CD4-positive, alpha-beta memory T cell (primary cell): ENCODE data around the gene SPINK7. TPM values are rescaled to one million over a fixed set of nuclear protein-coding genes. Genes with fewer than 3 reads are reported as not detected.
"Not testable (repeated sequence)": the region's sequence is repeated elsewhere in the genome, so short reads cannot be mapped to it uniquely, and the experiment has no call there.

Source experiments
- CTCF ChIA-PET: fragments of 350-600 bp; sonication (Branson Sonifier 250); formaldehyde crosslinking; loops from one replicate; lab custom pipeline; 2021; ENCODE audit warnings: inconsistent platforms; ENCODE audit not compliant: partially characterized antibody; lab: Charles Lee
- POLR2A ChIA-PET: fragments of 350-600 bp; sonication (Branson Sonifier 250); formaldehyde crosslinking; loops from one replicate; lab custom pipeline; 2021; ENCODE audit not compliant: partially characterized antibody; lab: Charles Lee
- DNase-seq, 5 donors: peaks; one replicate each; pipeline versions ENCODE4 v3.0.0 to v3.0.0-alpha.2; 2020 to 2022; ENCODE audit warnings: mixed read lengths in 1 of 5
- H3K27ac ChIP-seq: one replicate; pipeline ENCODE4 v1.7.0; 2013; ENCODE audit warnings: low read depth, low read length
- H3K27me3 ChIP-seq: 2 replicates; pipeline ENCODE4 v1.7.0; 2013; ENCODE audit warnings: mild to moderate bottlenecking, low read length, moderate library complexity; ENCODE audit not compliant: insufficient read depth
- H3K36me3 ChIP-seq: 2 replicates; pipeline ENCODE4 v1.7.0; 2013; ENCODE audit warnings: mild to moderate bottlenecking, low read length, moderate library complexity; ENCODE audit not compliant: insufficient read depth
- H3K4me1 ChIP-seq: 2 replicates; pipeline ENCODE4 v1.7.0; 2013; ENCODE audit warnings: mild to moderate bottlenecking, low read length, moderate library complexity; ENCODE audit not compliant: insufficient read depth
- H3K4me3 ChIP-seq, 2 donors: one replicate each; pipeline ENCODE4 v1.7.0; 2013; ENCODE audit warnings: low read length in 2 of 2, mild to moderate bottlenecking in 1 of 2
- H3K9me3 ChIP-seq, 2 donors: one replicate each; pipeline ENCODE4 v1.7.0; 2013; ENCODE audit warnings: low read length in 2 of 2, control low read depth in 1 of 2; ENCODE audit not compliant: control insufficient read depth in 1 of 2
- H3K27ac Mint-ChIP-seq, 7 donors: one replicate each; pipeline ENCODE4 v1.8.0; 2020 to 2021; ENCODE audit warnings: mixed read lengths in 7 of 7, mild to moderate bottlenecking in 6 of 7, inconsistent platforms in 3 of 7, moderate library complexity in 3 of 7
- H3K27me3 Mint-ChIP-seq, 2 donors: one replicate each; pipeline ENCODE4 v1.8.0; 2020 to 2021; ENCODE audit warnings: mixed read lengths in 2 of 2
- H3K36me3 Mint-ChIP-seq, 2 donors: one replicate each; pipeline ENCODE4 v1.8.0; 2020 to 2021; ENCODE audit warnings: mixed read lengths in 2 of 2, inconsistent platforms in 1 of 2, mild to moderate bottlenecking in 1 of 2
- H3K4me1 Mint-ChIP-seq, 4 donors: one replicate each; pipeline ENCODE4 v1.8.0; 2020 to 2021; ENCODE audit warnings: mixed read lengths in 4 of 4, mild to moderate bottlenecking in 1 of 4
- H3K4me3 Mint-ChIP-seq, 8 donors: one replicate each; pipeline ENCODE4 v1.8.0; 2020 to 2021; ENCODE audit warnings: mixed read lengths in 8 of 8, mild to moderate bottlenecking in 7 of 8, moderate library complexity in 6 of 8, inconsistent platforms in 3 of 8
- H3K9me3 Mint-ChIP-seq, 8 donors: one replicate each; pipeline ENCODE4 v1.8.0; 2020 to 2021; ENCODE audit warnings: mixed read lengths in 8 of 8, mild to moderate bottlenecking in 5 of 8, inconsistent platforms in 3 of 8, moderate library complexity in 1 of 8
- intact Hi-C: fragments of 100-400 bp; cut with micrococcal nuclease; formaldehyde crosslinking; loops from one replicate; pipeline ENCODE4 v1.15.1; 2023
- polyA plus RNA-seq, 2 donors: library from polyadenylated mRNA; unstranded; fragments of 300-500 nt; fragmentation: Illumina TruSeq; gene quantifications; one replicate each; pipeline ENCODE4 v1.2.3, GENCODE V29; 2021
- total RNA-seq, 2 experiments: library from RNA; stranded (reverse); gene quantifications; one replicate each; pipeline ENCODE4 v1.2.3, GENCODE V29; 2021

SPINK7 gene
- not detected for total RNA-seq
- not detected for polyA plus RNA-seq

- POLR2A ChIA-PET, result no interaction called here
- no peaks in the 10 kb centered on the region for H3K4me1 ChIP-seq
- H3K36me3 ChIP-seq, result no peaks in the 10 kb centered on the region
- Mint-ChIP-seq H3K9me3 (peaks cover 0 to 14% (median 7%) of the 10 kb centered on the region in 8 donors), H3K27me3 (peaks cover 0 to 2% of the 10 kb centered on the region in 2 donors), H3K36me3 (no peaks in the 10 kb centered on the region), H3K4me1 (no peaks in the 10 kb centered on the region), H3K4me3 (no peak within 1 kb of the TSS), H3K27ac (no peak within 1 kb of the TSS)
- no peak within 1 kb of the TSS for H3K27ac ChIP-seq
- CTCF ChIA-PET, result no interaction called here
- intact Hi-C loops, result no loop called here
- no peak for DNase-seq
- no peaks in the 10 kb centered on the region for H3K9me3 ChIP-seq
- no peaks in the 10 kb centered on the region for H3K27me3 ChIP-seq
- no peak within 1 kb of the TSS for H3K4me3 ChIP-seq
Observed at GRCh38 chr5:148312153-148312552, at the start of gene SPINK7. SPINK7 (plus strand) TSS chr5:148312423; CDS start chr5:148312484, 61 bp downstream.

GRCh38 chr5:148267962-148268361 lies 44.3 kb upstream of the SPINK7 start:
- ChIA-PET CTCF (no interaction called here), POLR2A (no interaction called here)
- no peak for DNase-seq
- H3K27me3 Mint-ChIP-seq, result no peaks in the 10 kb centered on the region
- H3K9me3 Mint-ChIP-seq, result peaks cover 0 to 10% (median 4%) of the 10 kb centered on the region in 8 donors
- Histone ChIP-seq H3K27ac (no peak overlapping the region), H3K4me3 (no peak overlapping the region), H3K9me3 (no peaks in the 10 kb centered on the region), H3K4me1 (no peaks in the 10 kb centered on the region), H3K36me3 (no peaks in the 10 kb centered on the region), H3K27me3 (no peaks in the 10 kb centered on the region)
- H3K4me1 Mint-ChIP-seq, result no peaks in the 10 kb centered on the region
- intact Hi-C loops, result no loop called here
- no peak overlapping the region for H3K4me3 Mint-ChIP-seq
- no peak overlapping the region for H3K27ac Mint-ChIP-seq
- no peaks in the 10 kb centered on the region for H3K36me3 Mint-ChIP-seq

- Mint-ChIP-seq H3K27ac (no peak within 1 kb of the TSS), H3K4me3 (no peak within 1 kb of the TSS), H3K36me3 (no peaks in the 10 kb centered on the region), H3K9me3 (peaks cover 0 to 10% (median 4%) of the 10 kb centered on the region in 8 donors), H3K4me1 (no peaks in the 10 kb centered on the region), H3K27me3 (no peaks in the 10 kb centered on the region)
- no peaks in the 10 kb centered on the region for H3K27me3 ChIP-seq
- ChIA-PET CTCF (no interaction called here), POLR2A (no interaction called here)
- no peaks in the 10 kb centered on the region for H3K4me1 ChIP-seq
- no peaks in the 10 kb centered on the region for H3K9me3 ChIP-seq
- H3K27ac ChIP-seq, result no peak within 1 kb of the TSS
- H3K4me3 ChIP-seq, result no peak within 1 kb of the TSS
- H3K36me3 ChIP-seq, result no peaks in the 10 kb centered on the region
- intact Hi-C loops, result no loop called here
- DNase-seq, result no peak
Observed at GRCh38 chr5:148268566-148268965, 43.7 kb upstream of the SPINK7 start, which contains the start of gene SPINK13. SPINK13 (plus strand) TSS chr5:148268794; CDS start chr5:148270073, 1,279 bp downstream.

GRCh38 chr5:148275129-148275528 lies 37.1 kb upstream of the SPINK7 start:
- H3K9me3 Mint-ChIP-seq, result peaks cover 0 to 43% (median 28%) of the 10 kb centered on the region in 8 donors
- H3K4me3 Mint-ChIP-seq, intact Hi-C loops, H3K36me3 ChIP-seq, H3K4me3 ChIP-seq, H3K9me3 ChIP-seq, H3K27ac ChIP-seq, H3K27ac Mint-ChIP-seq, H3K4me1 ChIP-seq, POLR2A ChIA-PET, H3K27me3 ChIP-seq, H3K36me3 Mint-ChIP-seq, H3K27me3 Mint-ChIP-seq, H3K4me1 Mint-ChIP-seq, DNase-seq, CTCF ChIA-PET: not testable (repeated sequence)

- POLR2A ChIA-PET, intact Hi-C loops, CTCF ChIA-PET, H3K36me3 ChIP-seq, H3K27me3 ChIP-seq, DNase-seq, H3K4me3 ChIP-seq, H3K4me3 Mint-ChIP-seq, H3K4me1 ChIP-seq, H3K27ac Mint-ChIP-seq, H3K4me1 Mint-ChIP-seq, H3K27ac ChIP-seq, H3K27me3 Mint-ChIP-seq, H3K9me3 ChIP-seq, H3K36me3 Mint-ChIP-seq: not testable (repeated sequence)
- H3K9me3 Mint-ChIP-seq, result peaks cover 0 to 44% (median 25%) of the 10 kb centered on the region in 8 donors
Observed at GRCh38 chr5:148280893-148281292, 31.3 kb upstream of the SPINK7 start.

DNA sequence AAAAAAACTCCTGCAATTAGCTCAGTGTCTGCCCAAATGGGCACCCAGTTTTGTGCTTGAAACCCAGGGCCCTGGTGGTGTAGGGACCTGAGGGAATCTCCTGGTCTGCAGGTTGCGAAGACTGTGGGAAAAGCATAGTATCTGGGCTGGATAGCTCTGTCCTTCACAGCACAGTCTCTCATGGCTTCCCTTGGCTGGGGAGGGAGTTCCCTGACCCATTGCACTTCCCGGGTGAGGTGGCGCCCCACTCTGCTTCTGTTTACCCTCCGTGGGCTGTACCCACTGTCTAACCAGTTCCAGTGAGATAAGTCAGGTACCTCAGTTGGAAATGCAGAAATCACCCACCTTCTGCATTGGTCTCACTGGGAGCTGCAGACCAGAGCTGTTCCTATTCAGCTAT lies 30.9 kb upstream of the SPINK7 start:
- POLR2A ChIA-PET, H3K4me1 Mint-ChIP-seq, intact Hi-C loops, H3K36me3 Mint-ChIP-seq, H3K9me3 ChIP-seq, H3K27ac ChIP-seq, H3K4me1 ChIP-seq, DNase-seq, CTCF ChIA-PET, H3K4me3 Mint-ChIP-seq, H3K27ac Mint-ChIP-seq, H3K27me3 Mint-ChIP-seq, H3K27me3 ChIP-seq, H3K4me3 ChIP-seq, H3K36me3 ChIP-seq: not testable (repeated sequence)
- peaks cover 0 to 40% (median 24%) of the 10 kb centered on the region in 8 donors for H3K9me3 Mint-ChIP-seq

GRCh38 chr5:148290271-148291195 lies 21.7 kb upstream of the SPINK7 start:
- H3K27ac ChIP-seq, result no peak overlapping the region
- no peaks in the 10 kb centered on the region for H3K4me1 Mint-ChIP-seq
- POLR2A ChIA-PET, result no interaction called here

More at GRCh38 chr5:148290271-148291195, 21.7 kb upstream of the SPINK7 start:
- no peaks in the 10 kb centered on the region for H3K4me1 ChIP-seq
- no peaks in the 10 kb centered on the region for H3K36me3 Mint-ChIP-seq
- CTCF ChIA-PET, result interaction anchor here (1.1 to 1.9 kb wide), 3 partner anchors 9 to 440 kb away, joined by 4 to 6 read pairs (median 5); no protein-coding TSS in a partner anchor
- H3K27me3 ChIP-seq, result no peaks in the 10 kb centered on the region
- H3K4me3 ChIP-seq, result no peak overlapping the region
- no peak overlapping the region for H3K27ac Mint-ChIP-seq
- H3K27me3 Mint-ChIP-seq, result peaks cover 0 to 3% of the 10 kb centered on the region in 2 donors
- DNase-seq, result no peak
- H3K9me3 ChIP-seq, result no peaks in the 10 kb centered on the region
- H3K4me3 Mint-ChIP-seq, result no peak overlapping the region
- intact Hi-C loops, result loop anchor here (1.0 kb wide), 1 partner anchor 84 kb away; no protein-coding TSS in a partner anchor
- H3K9me3 Mint-ChIP-seq, result peaks cover 0 to under 1% (median 0%) of the 10 kb centered on the region in 8 donors
- no peaks in the 10 kb centered on the region for H3K36me3 ChIP-seq
